ENCODE measurements around the gene RNF207. TPM values are rescaled to one million over a fixed set of nuclear protein-coding genes. Genes with fewer than 3 reads are reported as not detected.

RNF207 gene
- total and polyA plus RNA-seq, 2 of the 8 experiments (the other 6 are each of a cell fraction or from before 2014, with no cell fraction given): 3.9 to 5.4 TPM

GRCh38 chr1:6237093-6237492 lies 31.2 kb downstream of the RNF207 start:
- peak overlapping the region; percentile 44; the same call in 1 of the 2 replicates for H3K18ac ChIP-seq (ENCODE audit: extremely low read depth, low read length)
- H2BK15ac ChIP-seq (ENCODE audit: low read length): no peak overlapping the region
- H3K36me3 ChIP-seq (ENCODE audit: control insufficient read depth in 2 of 4, insufficient read depth in 4 of 4, low read length in 3 of 4): peaks cover 6 to 19% (median 13%) of the 10 kb centered on the region in 4 experiments; a peak in 6 of 8 replicates
- H4K91ac ChIP-seq (replicated peaks; ENCODE audit: insufficient read length, low read length): no peak overlapping the region
- POLR2A ChIA-PET (ENCODE audit: partially characterized antibody): interaction anchor here (6.4 to 6.9 kb wide), 2 partner anchors 12 to 31 kb away, joined by 64 to 78 read pairs; partner anchors contain the start of gene RNF207
- H3K79me2 ChIP-seq (ENCODE audit: control insufficient read depth in 1 of 2, insufficient read depth in 2 of 2, low read length in 2 of 2): peaks cover 6 to 27% of the 10 kb centered on the region in 2 experiments
- no peak overlapping the region for H3K14ac ChIP-seq (ENCODE audit: insufficient read length)
- no peak overlapping the region for H4K8ac ChIP-seq (ENCODE audit: extremely low read depth, insufficient read depth, low read length)
- H3K79me1 ChIP-seq (ENCODE audit: low read depth, low read length): peaks cover 8% of the 10 kb centered on the region; the same call in 1 of the 2 replicates
- no peaks in the 10 kb centered on the region for H3K27me3 ChIP-seq (replicated peaks in 1 of 4; ENCODE audit: control insufficient read depth in 3 of 4, extremely low read depth in 1 of 4, insufficient read depth in 3 of 4, low read length in 3 of 4)
- H3K23ac ChIP-seq (ENCODE audit: insufficient read length): no peak overlapping the region
- FAIRE-seq (no peak), DNase-seq (ENCODE audit: low read depth in 1 of 2, low spot score in 2 of 2) (no peak)
- no peak overlapping the region for H2BK12ac ChIP-seq (ENCODE audit: low read depth, low read length)
- no peak for TF ChIP-seq HDAC2 (IDR thresholded peaks at IDR 0.05; ENCODE audit: borderline replicate concordance in 1 of 2, low read depth in 2 of 2, low read length in 2 of 2)
- H3K9me3 ChIP-seq (ENCODE audit: insufficient read depth in 2 of 2, low read depth in 1 of 2, low read length in 1 of 2): no peaks in the 10 kb centered on the region
- H4K20me1 ChIP-seq (replicated peaks in 1 of 2; ENCODE audit: control insufficient read depth in 1 of 2, insufficient read depth in 2 of 2, low read length in 2 of 2): peaks cover 7 to 13% of the 10 kb centered on the region in 2 experiments
- H2BK20ac ChIP-seq (ENCODE audit: low read length): 0 out of 2 replicates have a peak overlapping the region, but pooled peaks have one; percentile 61
- H3K4me1 ChIP-seq (replicated peaks in 1 of 4; ENCODE audit: control insufficient read depth in 3 of 4, insufficient read depth in 4 of 4, low read length in 3 of 4): peaks cover 13 to 38% (median 31%) of the 10 kb centered on the region in 4 experiments
- H4K5ac ChIP-seq (ENCODE audit: insufficient read length, low read depth, low read length): no peak overlapping the region
- H2BK120ac ChIP-seq (replicated peaks; ENCODE audit: low read depth, low read length): no peak overlapping the region
- peak overlapping the region in 1 of 2 experiments; percentile 67; a peak in 2 of 4 replicates for H3K4me2 ChIP-seq (ENCODE audit: insufficient read depth in 1 of 2, low read depth in 2 of 2, low read length in 2 of 2)
- no peak overlapping the region for H2BK5ac ChIP-seq (ENCODE audit: low read depth, low read length)
- H2AFZ ChIP-seq (ENCODE audit: low read length): no peak overlapping the region
- H3K56ac ChIP-seq (replicated peaks; ENCODE audit: insufficient read length, low read depth, low read length): no peak overlapping the region
- CTCF ChIA-PET (ENCODE audit: partially characterized antibody): interaction anchor here (0.6 to 19.1 kb wide), 10 partner anchors 10 to 751 kb away, joined by 3 to 353 read pairs (median 9); partner anchors contain the start of genes RNF207 and RPL22
- WGBS, 2 experiments (ENCODE audit: extremely low coverage in 1 of 2, insufficient coverage in 1 of 2, insufficient read length in 1 of 2, insufficient replicate concordance in 2 of 2, low coverage in 1 of 2, low lambda C conversion rate in 2 of 2, missing lambda C conversion rate in 1 of 2): 89% methylated on average over 4 of the region's 4 CpGs; no CpG with 5 or more reads in 1 of the 2 experiments
- no peak overlapping the region for H3K9ac ChIP-seq (replicated peaks in 1 of 4; ENCODE audit: extremely low read depth in 1 of 4, low read depth in 3 of 4, low read length in 3 of 4)
- no peak overlapping the region for H2AK5ac ChIP-seq (ENCODE audit: low read depth, low read length)
- 0 out of 2 replicates have a peak, but pooled peaks cover 5% of the 10 kb centered on the region for H3K23me2 ChIP-seq (ENCODE audit: low read depth, low read length)
- H3K4ac ChIP-seq (replicated peaks; ENCODE audit: insufficient read length, low read depth, low read length): no peak overlapping the region
- H3K27ac ChIP-seq (ENCODE audit: low read depth, low read length): no peak overlapping the region
- H3K4me3 ChIP-seq (ENCODE audit: extremely low read depth in 1 of 4, insufficient read depth in 2 of 4, low read depth in 3 of 4, low read length in 4 of 4): no peak overlapping the region
